Ovary (tissue), 3 donors: ENCODE measurements around the gene ACTL7B.

ENCODE experiments used
- CTCF ChIP-seq, 3 donors: fragments of 450-650 bp in 2 of 3; fragments of 200-600 bp in 1 of 3; IDR thresholded peaks; one replicate each; pipeline versions ENCODE4 v1.5.1 to v1.8.0; 2016 to 2022; ENCODE audit warnings: antibody characterized with exemption in 3 of 3, mild to moderate bottlenecking in 1 of 3
- POLR2A ChIP-seq: fragments of 450-650 bp; IDR thresholded peaks from one replicate; pipeline ENCODE4 v1.6.1; 2017; ENCODE audit warnings: antibody characterized with exemption, mild to moderate bottlenecking, moderate library complexity
- donor health status: DM: no; HTN: no; CAD: no.

GRCh38 chr9:108897324-108898096, 41.7 kb upstream of the ACTL7B start:
- no peak for TF ChIP-seq POLR2A
- no peak for TF ChIP-seq CTCF (IDR thresholded peaks at IDR 0.05)
